KOPT-K1 (cell line): ENCODE results near the gene ARHGEF17.
A peak's percentile ranks its signal among the peaks of the same experiment; 100 is the strongest.

Experiments used
- H3K27ac ChIP-seq: fragments of 200-600 bp; sonication (generic); 2 replicates; pipeline ENCODE4 v1.5.1; 2016; ENCODE audit warnings: antibody characterized with exemption, mild to moderate bottlenecking, low read depth, low read length; ENCODE audit not compliant: poor library complexity, severe bottlenecking
- H3K36me3 ChIP-seq: fragments of 200-600 bp; sonication (generic); 2 replicates; pipeline ENCODE4 v1.5.1; 2017; ENCODE audit warnings: antibody characterized with exemption, mild to moderate bottlenecking, low read length, moderate library complexity; ENCODE audit not compliant: insufficient read depth
- H3K9me3 ChIP-seq: fragments of 200-600 bp; sonication (generic); 2 replicates; pipeline ENCODE4 v1.5.1; 2017; ENCODE audit warnings: antibody characterized with exemption, low read length, mild to moderate bottlenecking; ENCODE audit not compliant: insufficient read depth, poor library complexity, severe bottlenecking

The ARHGEF17 gene

DNA sequence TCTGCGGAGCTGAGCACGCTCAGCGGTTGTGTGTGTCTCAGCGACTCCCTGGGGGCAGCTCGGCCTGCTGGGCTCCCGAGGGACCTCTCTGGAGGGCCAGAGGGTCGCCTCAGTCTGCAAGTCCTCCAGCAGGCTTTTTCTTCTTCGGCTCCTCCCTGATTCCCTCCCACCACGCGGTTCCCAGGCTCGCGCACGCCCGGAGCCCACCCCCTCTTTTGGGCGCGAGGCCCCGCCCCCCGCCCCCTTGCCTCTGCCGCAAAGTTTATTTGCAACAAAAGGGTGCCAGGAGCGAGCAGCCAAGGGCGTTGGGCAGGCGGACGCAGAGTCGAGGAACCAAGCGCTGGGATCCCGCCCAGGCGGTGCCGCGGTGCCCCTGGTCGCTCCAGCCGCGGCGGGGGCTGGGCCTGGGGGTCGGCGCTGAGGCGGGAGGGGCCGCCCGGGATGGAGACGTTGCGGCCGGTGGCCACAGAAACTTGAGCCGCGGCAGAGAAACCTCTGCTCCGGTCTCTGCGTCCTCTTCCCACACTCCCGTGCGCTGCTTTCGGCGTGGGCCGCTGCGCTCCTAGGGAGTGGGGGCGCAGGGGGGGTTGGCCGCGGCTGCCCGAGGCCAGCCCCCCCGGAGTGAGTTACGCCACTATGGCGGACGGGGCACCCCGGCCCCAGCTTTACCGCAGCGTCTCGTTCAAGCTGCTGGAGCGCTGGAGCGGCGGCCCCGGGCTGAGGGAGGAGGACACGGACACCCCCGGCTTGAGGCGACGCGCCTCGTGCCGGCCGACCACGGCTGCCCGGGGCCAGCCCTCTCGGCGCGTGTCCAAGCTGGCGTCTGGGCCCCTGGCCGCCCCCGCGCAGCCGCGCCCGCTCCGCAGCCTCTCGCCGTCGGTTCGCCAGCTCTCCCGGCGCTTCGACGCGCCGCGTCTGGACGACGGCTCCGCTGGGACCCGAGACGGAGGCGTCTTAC, at the start of gene ARHGEF17:
Gene ARHGEF17, plus strand, starts transcription at position 274 of the 958 bp plus-strand sequence. Its CDS starts 363 bp downstream, at position 637.
- Histone ChIP-seq H3K27ac (peak within 1 kb of the TSS; percentile 39), H3K36me3 (no peaks in the 10 kb centered on the region), H3K9me3 (no peaks in the 10 kb centered on the region)

DNA sequence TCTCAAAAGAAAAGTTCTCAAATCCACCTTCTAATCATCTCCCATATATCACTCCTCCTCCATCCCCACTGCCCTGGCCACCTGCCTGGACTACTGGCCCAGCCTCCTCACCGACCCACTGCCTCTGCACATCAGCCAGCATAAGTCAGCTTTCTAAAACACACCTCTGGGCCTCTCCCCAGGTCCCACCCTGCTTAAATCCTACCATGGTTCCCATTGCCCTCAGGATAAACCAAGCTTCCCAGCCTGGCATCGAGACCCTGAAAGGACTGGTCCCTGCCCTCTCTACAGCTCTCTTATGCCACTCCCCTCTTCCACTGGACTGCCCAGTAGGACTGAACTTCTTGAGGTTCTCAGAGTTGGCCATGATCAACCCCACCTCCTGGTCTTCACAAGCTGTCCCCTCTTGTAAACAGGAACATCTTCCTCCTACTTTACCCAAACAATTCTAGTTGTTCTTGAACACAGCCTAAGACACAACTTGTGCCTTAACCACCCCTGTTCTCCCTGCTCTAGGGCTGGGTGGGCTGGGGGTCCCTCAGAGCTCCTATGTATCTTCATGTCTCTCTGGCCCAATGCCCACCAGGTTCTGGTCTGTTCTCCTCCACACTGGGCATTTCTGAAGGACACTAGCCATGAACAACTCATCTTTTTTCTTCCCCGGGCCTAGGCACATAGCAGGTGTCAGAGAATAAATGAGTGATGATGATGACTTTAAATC, 48.5 kb upstream of the ARHGEF17 start:
- H3K27ac ChIP-seq, result no peak overlapping the region
- H3K36me3 ChIP-seq, result no peaks in the 10 kb centered on the region
- H3K9me3 ChIP-seq, result no peaks in the 10 kb centered on the region

- Histone ChIP-seq H3K9me3 (no peaks in the 10 kb centered on the region), H3K36me3 (no peaks in the 10 kb centered on the region), H3K27ac (no peak overlapping the region)
Measured at GRCh38 chr11:73260127-73260457, 48.0 kb upstream of the ARHGEF17 start.

- Histone ChIP-seq H3K27ac (no peak overlapping the region), H3K36me3 (no peaks in the 10 kb centered on the region), H3K9me3 (no peaks in the 10 kb centered on the region)
Measured at GRCh38 chr11:73262851-73263495, 45.1 kb upstream of the ARHGEF17 start.

GRCh38 chr11:73263640-73264039, 44.4 kb upstream of the ARHGEF17 start:
- H3K9me3 ChIP-seq, result no peaks in the 10 kb centered on the region
- no peaks in the 10 kb centered on the region for H3K36me3 ChIP-seq
- no peak overlapping the region for H3K27ac ChIP-seq

GRCh38 chr11:73265278-73265810, 42.7 kb upstream of the ARHGEF17 start:
- Histone ChIP-seq H3K27ac (no peak overlapping the region), H3K36me3 (no peaks in the 10 kb centered on the region), H3K9me3 (no peaks in the 10 kb centered on the region)

DNA sequence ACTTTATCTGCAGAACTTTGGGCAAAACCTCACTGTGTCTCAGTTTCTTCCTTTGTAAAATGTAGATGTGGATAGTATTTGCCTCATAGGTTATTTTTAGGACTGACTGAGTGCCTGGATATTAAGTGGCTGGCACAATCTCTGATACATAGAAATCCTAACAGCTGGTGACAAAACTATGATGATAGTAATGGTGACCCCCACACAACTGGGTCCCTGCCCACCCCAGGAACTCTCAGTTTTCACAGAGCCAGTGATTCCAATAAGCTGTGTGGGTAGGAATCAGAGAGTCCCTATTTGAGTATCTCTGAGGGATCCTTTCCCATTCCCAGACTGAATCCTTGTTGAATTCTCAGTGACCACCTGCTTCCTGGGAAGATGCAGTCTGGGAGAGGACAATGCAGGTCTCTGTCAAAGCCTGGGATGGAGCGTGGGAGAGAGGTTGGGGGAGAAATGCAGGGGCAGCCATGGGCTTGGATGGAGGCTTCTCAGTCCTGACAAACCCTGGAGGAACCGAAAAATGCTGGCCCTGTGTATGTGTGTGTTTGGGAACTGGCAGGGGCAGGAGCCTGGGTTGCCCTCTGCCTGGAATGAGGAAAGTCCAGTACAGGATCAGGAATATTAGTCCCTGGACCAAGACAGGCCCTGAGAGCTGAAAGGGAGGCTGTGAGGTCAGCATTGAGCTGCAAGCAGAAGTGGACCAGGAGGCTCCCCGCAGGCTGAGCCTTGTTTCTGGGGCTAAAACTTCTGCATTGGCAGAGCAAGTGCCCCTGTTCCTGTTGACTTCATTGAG, 42.0 kb upstream of the ARHGEF17 start:
- Histone ChIP-seq H3K9me3 (no peaks in the 10 kb centered on the region), H3K27ac (no peak overlapping the region), H3K36me3 (no peaks in the 10 kb centered on the region)

DNA sequence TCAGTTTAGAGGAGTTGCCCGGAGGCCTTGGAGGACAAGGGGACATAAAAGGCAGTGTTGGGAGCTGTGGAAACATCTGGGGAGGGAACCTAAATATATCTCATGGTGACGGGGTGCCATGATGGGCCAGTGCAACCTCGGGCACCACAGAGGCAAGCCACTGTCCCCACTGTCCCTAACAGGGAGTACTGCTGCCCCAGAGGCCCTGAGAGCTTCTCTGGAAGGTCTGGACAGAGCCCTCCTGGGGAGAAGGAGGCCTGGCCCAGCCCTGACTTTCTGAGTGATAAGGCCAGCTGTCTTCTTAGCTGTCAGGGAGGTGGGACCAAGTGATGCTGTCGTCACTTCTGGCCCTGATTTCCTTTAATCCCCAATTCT, 41.4 kb upstream of the ARHGEF17 start:
- H3K27ac ChIP-seq, result no peak overlapping the region
- H3K9me3 ChIP-seq, result no peaks in the 10 kb centered on the region

GRCh38 chr11:73267122-73267846, 40.8 kb upstream of the ARHGEF17 start:
- Histone ChIP-seq H3K9me3 (no peaks in the 10 kb centered on the region), H3K36me3 (no peaks in the 10 kb centered on the region), H3K27ac (no peak overlapping the region)

More for the DNA sequence above, 41.4 kb upstream of the ARHGEF17 start:
- H3K36me3 ChIP-seq, result no peaks in the 10 kb centered on the region

GRCh38 chr11:73267906-73268540, 40.1 kb upstream of the ARHGEF17 start:
- no peaks in the 10 kb centered on the region for H3K36me3 ChIP-seq

GRCh38 chr11:73268671-73269271, 39.3 kb upstream of the ARHGEF17 start:
- no peaks in the 10 kb centered on the region for H3K9me3 ChIP-seq
- no peaks in the 10 kb centered on the region for H3K36me3 ChIP-seq
- H3K27ac ChIP-seq, result no peak overlapping the region

More at GRCh38 chr11:73267906-73268540, 40.1 kb upstream of the ARHGEF17 start:
- Histone ChIP-seq H3K27ac (no peak overlapping the region), H3K9me3 (no peaks in the 10 kb centered on the region)

GRCh38 chr11:73269459-73270015, 38.5 kb upstream of the ARHGEF17 start:
- H3K9me3 ChIP-seq, result no peaks in the 10 kb centered on the region
- no peaks in the 10 kb centered on the region for H3K36me3 ChIP-seq
- H3K27ac ChIP-seq, result no peak overlapping the region
